ENCODE data around the gene DAD1.

DAD1 gene

DNA sequence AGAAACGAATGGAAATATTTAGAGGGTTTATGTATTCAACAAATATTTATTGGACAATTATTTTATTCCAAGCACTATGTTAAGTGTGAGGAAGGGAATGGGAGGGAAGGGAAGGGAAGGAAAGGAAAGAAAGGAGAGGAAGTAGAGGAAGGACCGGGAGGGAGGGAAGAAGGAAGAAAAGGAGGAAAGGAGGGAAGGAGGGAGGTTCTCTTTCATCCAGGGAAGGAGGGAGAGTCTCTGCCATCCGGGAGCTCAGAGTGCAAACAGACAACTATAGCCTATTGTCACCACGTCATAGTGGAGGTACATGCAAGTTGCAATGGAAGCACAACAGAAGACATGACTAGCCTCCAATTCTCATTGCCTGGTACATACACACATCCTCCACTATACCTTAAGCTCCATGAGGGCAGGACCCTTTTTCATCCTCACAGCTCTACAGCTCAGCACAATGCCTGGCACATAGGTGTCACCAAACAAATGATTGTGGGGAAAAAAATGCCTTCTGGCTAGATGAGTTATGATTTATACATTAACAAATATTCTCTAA lies 48.1 kb downstream of the DAD1 start:
- no peak overlapping the region for H3K4me3 ChIP-seq (ENCODE audit: control insufficient read depth, low read depth, low read length)
- TF ChIP-seq, protein P1, sequence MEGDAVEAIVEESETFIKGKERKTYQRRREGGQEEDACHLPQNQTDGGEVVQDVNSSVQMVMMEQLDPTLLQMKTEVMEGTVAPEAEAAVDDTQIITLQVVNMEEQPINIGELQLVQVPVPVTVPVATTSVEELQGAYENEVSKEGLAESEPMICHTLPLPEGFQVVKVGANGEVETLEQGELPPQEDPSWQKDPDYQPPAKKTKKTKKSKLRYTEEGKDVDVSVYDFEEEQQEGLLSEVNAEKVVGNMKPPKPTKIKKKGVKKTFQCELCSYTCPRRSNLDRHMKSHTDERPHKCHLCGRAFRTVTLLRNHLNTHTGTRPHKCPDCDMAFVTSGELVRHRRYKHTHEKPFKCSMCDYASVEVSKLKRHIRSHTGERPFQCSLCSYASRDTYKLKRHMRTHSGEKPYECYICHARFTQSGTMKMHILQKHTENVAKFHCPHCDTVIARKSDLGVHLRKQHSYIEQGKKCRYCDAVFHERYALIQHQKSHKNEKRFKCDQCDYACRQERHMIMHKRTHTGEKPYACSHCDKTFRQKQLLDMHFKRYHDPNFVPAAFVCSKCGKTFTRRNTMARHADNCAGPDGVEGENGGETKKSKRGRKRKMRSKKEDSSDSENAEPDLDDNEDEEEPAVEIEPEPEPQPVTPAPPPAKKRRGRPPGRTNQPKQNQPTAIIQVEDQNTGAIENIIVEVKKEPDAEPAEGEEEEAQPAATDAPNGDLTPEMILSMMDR (IDR thresholded peaks at IDR 0.05; ENCODE audit: control insufficient read depth, insufficient read depth, low read depth, low read length, missing control alignments): no peak
- DNase-seq (ENCODE audit: low read depth): no peak

DNA sequence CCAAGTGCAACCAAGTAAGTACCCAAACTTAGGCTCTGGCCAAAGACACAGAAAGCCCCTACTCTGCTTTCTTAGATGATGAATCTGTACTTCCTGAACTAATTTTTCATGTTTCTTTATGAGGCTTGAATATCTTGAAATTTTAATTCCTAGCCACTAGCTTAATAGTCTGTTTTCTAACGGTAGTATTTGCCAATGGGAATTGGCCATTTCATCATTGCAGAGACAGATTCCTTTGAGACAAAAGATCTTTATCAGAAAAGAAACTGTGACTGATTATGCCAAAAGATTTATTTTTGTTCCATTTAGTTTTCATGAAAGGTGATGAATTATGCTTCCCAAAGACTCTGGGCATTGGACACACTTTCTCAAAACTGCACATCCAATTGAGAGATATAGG lies 48.7 kb downstream of the DAD1 start:
- DNase-seq (ENCODE audit: low read depth): no peak
- no peak overlapping the region for H3K4me3 ChIP-seq (ENCODE audit: control insufficient read depth, low read depth, low read length)
- TF ChIP-seq, protein P1 (IDR thresholded peaks at IDR 0.05; ENCODE audit: control insufficient read depth, insufficient read depth, low read depth, low read length, missing control alignments): no peak

DNA sequence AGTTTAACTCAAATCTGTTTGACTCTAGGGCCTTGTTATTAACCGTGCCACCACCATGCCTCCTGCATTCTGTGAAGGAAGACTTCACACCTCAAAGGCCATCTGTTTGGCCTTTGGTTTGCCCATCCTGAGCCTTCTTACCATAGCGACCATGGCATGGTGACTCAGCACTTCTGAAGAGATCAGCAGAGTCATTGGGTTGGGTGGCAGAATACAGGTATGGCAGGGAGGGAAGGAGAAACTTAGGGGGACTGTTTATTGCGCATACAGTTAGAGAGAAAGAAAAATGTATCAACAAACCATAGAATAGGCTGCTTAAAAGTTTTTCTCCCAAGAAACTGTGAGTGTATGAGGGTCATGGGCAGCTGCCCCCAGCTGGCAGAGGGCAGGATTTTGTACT lies 49.2 kb downstream of the DAD1 start:
- DNase-seq (ENCODE audit: low read depth): no peak
- H3K4me3 ChIP-seq (ENCODE audit: control insufficient read depth, low read depth, low read length): no peak overlapping the region
- TF ChIP-seq, protein P1 (IDR thresholded peaks at IDR 0.05; ENCODE audit: control insufficient read depth, insufficient read depth, low read depth, low read length, missing control alignments): no peak

DNA sequence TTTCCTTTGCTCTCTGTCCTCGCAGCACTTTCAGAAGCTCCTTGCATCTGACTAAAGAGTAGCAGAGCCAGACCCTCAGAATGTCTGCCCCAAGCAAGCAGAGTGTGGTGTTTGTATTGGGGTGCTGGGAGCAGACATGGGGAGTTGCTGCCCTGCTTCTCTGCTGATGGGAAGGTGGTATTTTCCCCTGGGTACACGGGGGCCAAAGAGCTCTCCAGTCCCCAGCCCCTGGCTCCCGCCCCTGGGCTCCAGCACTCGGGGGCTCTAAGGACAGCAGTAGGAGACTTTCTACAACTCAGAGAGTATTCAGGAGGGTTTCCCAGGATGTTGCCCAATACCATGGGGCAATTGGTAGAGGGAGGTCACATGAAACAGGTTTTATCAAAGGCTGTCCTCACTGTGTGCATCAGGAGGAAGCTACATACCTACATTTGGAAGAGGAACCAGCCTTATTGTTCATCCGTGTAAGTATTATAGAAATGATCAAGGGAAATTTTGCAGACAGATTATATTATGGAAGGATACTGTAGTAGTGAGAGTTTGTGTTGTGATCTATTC lies 50.3 kb downstream of the DAD1 start:
- no peak overlapping the region for H3K4me3 ChIP-seq (ENCODE audit: control insufficient read depth, low read depth, low read length)
- no peak for DNase-seq (ENCODE audit: low read depth)
- TF ChIP-seq, protein P1 (IDR thresholded peaks at IDR 0.05; ENCODE audit: control insufficient read depth, insufficient read depth, low read depth, low read length, missing control alignments): no peak

DNA sequence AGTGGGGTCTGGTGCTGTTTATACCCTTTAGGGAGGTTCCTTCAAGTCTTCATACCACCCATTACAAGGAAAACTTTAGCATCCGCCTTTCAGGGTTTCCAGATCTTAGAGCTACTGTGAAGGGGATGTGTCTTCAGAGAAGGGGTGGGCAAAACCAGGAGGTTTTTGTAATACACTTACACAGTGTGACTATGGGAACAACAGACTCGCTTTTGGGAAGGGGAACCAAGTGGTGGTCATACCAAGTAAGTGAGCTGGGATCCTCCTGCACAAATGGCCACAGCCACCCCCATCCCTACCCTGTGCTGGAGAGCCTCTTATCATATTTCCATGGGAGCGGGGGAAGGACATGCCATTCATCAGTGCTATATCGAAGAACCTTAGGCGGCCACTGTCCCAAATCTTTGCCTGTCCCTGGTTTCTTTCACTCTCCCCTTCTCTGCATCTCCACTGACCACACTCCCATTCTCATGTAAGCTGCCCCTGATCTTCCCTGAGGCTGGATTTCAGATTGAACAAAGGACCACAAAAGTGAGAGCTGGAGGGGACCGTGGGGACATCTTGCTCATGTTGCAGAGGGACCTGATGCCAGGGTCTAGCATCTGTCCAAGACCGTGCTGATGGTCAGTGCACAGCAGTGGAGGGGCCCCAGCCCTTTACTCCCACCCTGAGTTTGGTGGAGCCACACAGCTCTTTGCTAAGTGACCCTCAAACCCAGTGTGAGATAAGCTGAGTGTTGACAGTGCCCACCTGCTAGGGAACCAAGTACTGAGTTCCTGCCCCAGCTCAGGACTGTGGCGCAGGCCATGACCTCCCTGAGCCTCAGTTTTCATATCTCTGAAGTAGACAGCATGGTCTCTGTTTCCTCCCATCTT lies 51.4 kb downstream of the DAD1 start:
- TF ChIP-seq, protein P1 (IDR thresholded peaks at IDR 0.05; ENCODE audit: control insufficient read depth, insufficient read depth, low read depth, low read length, missing control alignments): no peak
- no peak overlapping the region for H3K4me3 ChIP-seq (ENCODE audit: control insufficient read depth, low read depth, low read length)
- DNase-seq (ENCODE audit: low read depth): no peak

DNA sequence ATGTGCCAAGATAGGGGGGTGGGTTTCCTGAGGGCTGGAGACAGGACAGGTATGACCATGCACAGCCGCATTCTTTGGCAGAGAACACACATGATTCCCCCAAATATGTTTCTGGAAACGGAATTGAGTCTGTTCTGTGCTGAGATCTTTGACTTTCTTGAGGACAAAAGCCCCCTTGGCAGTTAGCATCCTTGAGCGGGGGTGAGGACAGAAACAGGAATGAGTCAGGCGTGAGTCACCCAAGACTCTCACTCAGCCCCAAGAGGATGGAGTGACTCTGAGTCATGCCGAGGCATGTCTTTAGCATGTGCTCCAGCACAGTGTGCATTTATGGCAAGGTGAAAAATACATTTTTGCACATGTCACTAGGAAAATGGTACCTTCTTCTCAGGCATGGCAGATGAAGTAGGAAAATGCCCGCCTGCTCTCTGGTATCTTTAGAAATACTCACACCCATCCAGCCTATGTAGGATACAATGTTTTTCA lies 52.1 kb downstream of the DAD1 start:
- no peak overlapping the region for H3K4me3 ChIP-seq (ENCODE audit: control insufficient read depth, low read depth, low read length)
- TF ChIP-seq, protein P1 (IDR thresholded peaks at IDR 0.05; ENCODE audit: control insufficient read depth, insufficient read depth, low read depth, low read length, missing control alignments): no peak
- DNase-seq (ENCODE audit: low read depth): peak; percentile 69

Measured in AG09309 (cell line).